Astrocyte (in vitro differentiated cells and primary cell): ENCODE results near the gene DGKI. TPM values are rescaled to one million over a fixed set of nuclear protein-coding genes. Genes with fewer than 3 reads are reported as not detected.

Experiments
- DNase-seq: peaks from one replicate; pipeline ENCODE4 v3.0.0-alpha.2; 2010; ENCODE audit warnings: low read depth
- FAIRE-seq: peaks from 2 replicates; lab custom pipeline; 2011; peaks lifted over from hg19 to GRCh38; lab: Jason Lieb, UNC
- H2AFZ ChIP-seq: 2 replicates; pipeline ENCODE4 v1.6.0; 2012; ENCODE audit warnings: low read depth, low read length, inconsistent platforms
- H3K27ac ChIP-seq: 2 replicates; pipeline ENCODE4 v1.5.1; 2011; ENCODE audit warnings: low read depth, low read length, inconsistent platforms
- H3K27me3 ChIP-seq: 2 replicates; pipeline ENCODE4 v1.6.0; 2011; ENCODE audit warnings: low read length, inconsistent platforms; ENCODE audit not compliant: insufficient read depth
- H3K36me3 ChIP-seq: 2 replicates; pipeline ENCODE4 v1.5.1; 2011; ENCODE audit warnings: low read length, inconsistent platforms; ENCODE audit not compliant: insufficient read depth
- H3K4me1 ChIP-seq: 2 replicates; pipeline ENCODE4 v1.5.1; 2011; ENCODE audit warnings: low read length, inconsistent platforms; ENCODE audit not compliant: insufficient read depth
- H3K4me2 ChIP-seq: 2 replicates; pipeline ENCODE4 v1.6.0; 2012; ENCODE audit warnings: low read length, inconsistent platforms
- H3K4me3 ChIP-seq: 2 replicates; pipeline ENCODE4 v1.5.1; 2011; ENCODE audit warnings: low read depth, mild to moderate bottlenecking, low read length, inconsistent platforms; ENCODE audit not compliant: insufficient read depth
- H3K79me2 ChIP-seq: 2 replicates; pipeline ENCODE4 v1.6.0; 2012; ENCODE audit warnings: mild to moderate bottlenecking, low read length, inconsistent platforms; ENCODE audit not compliant: insufficient read depth
- H3K9ac ChIP-seq: 2 replicates; pipeline ENCODE4 v1.6.0; 2012; ENCODE audit warnings: mild to moderate bottlenecking, low read length, inconsistent platforms
- H3K9me3 ChIP-seq: 2 replicates; pipeline ENCODE4 v1.5.1; 2012; ENCODE audit warnings: low read depth, mild to moderate bottlenecking, low read length, inconsistent platforms; ENCODE audit not compliant: insufficient read depth
- H4K20me1 ChIP-seq: 2 replicates; pipeline ENCODE4 v1.6.0; 2012; ENCODE audit warnings: low read length, inconsistent platforms; ENCODE audit not compliant: insufficient read depth
- H3K27ac Mint-ChIP-seq: one replicate; pipeline ENCODE4 v1.8.0; 2021; ENCODE audit warnings: mild to moderate bottlenecking, mixed read lengths; ENCODE audit not compliant: unreplicated experiment
- H3K27me3 Mint-ChIP-seq: one replicate; pipeline ENCODE4 v1.8.0; 2021; ENCODE audit warnings: low read depth, mixed read lengths; ENCODE audit not compliant: unreplicated experiment
- H3K36me3 Mint-ChIP-seq: one replicate; pipeline ENCODE4 v1.8.0; 2021; ENCODE audit warnings: low read depth, mixed read lengths; ENCODE audit not compliant: unreplicated experiment
- H3K4me1 Mint-ChIP-seq: one replicate; pipeline ENCODE4 v1.8.0; 2021; ENCODE audit warnings: low read depth, mixed read lengths; ENCODE audit not compliant: unreplicated experiment
- H3K4me3 Mint-ChIP-seq: one replicate; pipeline ENCODE4 v1.8.0; 2021; ENCODE audit warnings: mild to moderate bottlenecking, moderate library complexity, mixed read lengths; ENCODE audit not compliant: unreplicated experiment
- H3K9me3 Mint-ChIP-seq: one replicate; pipeline ENCODE4 v1.8.0; 2021; ENCODE audit warnings: mild to moderate bottlenecking, mixed read lengths; ENCODE audit not compliant: unreplicated experiment
- CTCF ChIP-seq: IDR thresholded peaks from 2 replicates; pipeline ENCODE4 v1.5.1; 2011; ENCODE audit warnings: low read depth, mild to moderate bottlenecking, inconsistent platforms, low read length, moderate library complexity; ENCODE audit not compliant: insufficient read depth
- EZH2 ChIP-seq: IDR thresholded peaks from 2 replicates; pipeline ENCODE4 v1.6.1; 2012; ENCODE audit warnings: mild to moderate bottlenecking, low read length, inconsistent platforms; ENCODE audit not compliant: insufficient read depth
- total RNA-seq: library from RNA; stranded (reverse); gene quantifications from 2 replicates; pipeline ENCODE4 v1.2.1, GENCODE V29; 2021

Gene DGKI
- total RNA-seq, 1 donor from 2014 or later, result 6.3 TPM

- H3K4me1 Mint-ChIP-seq, result peaks cover 4% of the 10 kb centered on the region
- Histone ChIP-seq H2AFZ (no peak overlapping the region), H3K9me3 (no peaks in the 10 kb centered on the region), H3K9ac (no peak overlapping the region), H3K36me3 (no peaks in the 10 kb centered on the region), H4K20me1 (no peaks in the 10 kb centered on the region), H3K4me2 (no peak overlapping the region), H3K27ac (no peak overlapping the region), H3K4me1 (peaks cover 3% of the 10 kb centered on the region), H3K27me3 (no peaks in the 10 kb centered on the region), H3K79me2 (no peaks in the 10 kb centered on the region), H3K4me3 (no peak overlapping the region)
- peaks cover 3% of the 10 kb centered on the region for H3K9me3 Mint-ChIP-seq
- no peaks in the 10 kb centered on the region for H3K27me3 Mint-ChIP-seq
- no peak for DNase-seq
- H3K4me3 Mint-ChIP-seq, result no peak overlapping the region
- H3K27ac Mint-ChIP-seq, result no peak overlapping the region
- no peak for FAIRE-seq
- TF ChIP-seq EZH2 (no peak), CTCF (no peak)
- peaks cover 29% of the 10 kb centered on the region for H3K36me3 Mint-ChIP-seq
Observed at GRCh38 chr7:137762334-137762733, 84.4 kb downstream of the DGKI start.

- peak overlapping the region; percentile 23 for H2AFZ ChIP-seq
- no peaks in the 10 kb centered on the region for H4K20me1 ChIP-seq
- DNase-seq, result peak; percentile 51
- H3K79me2 ChIP-seq, result no peaks in the 10 kb centered on the region
- no peaks in the 10 kb centered on the region for H3K27me3 Mint-ChIP-seq
- no peaks in the 10 kb centered on the region for H3K9me3 Mint-ChIP-seq
- no peak overlapping the region for H3K27ac ChIP-seq
- H3K4me3 ChIP-seq, result no peak overlapping the region
- no peak overlapping the region for H3K4me3 Mint-ChIP-seq
- H3K4me2 ChIP-seq, result no peak overlapping the region
- H3K27me3 ChIP-seq, result no peaks in the 10 kb centered on the region
- TF ChIP-seq CTCF (no peak), EZH2 (no peak)
- peak overlapping the region; percentile 48 for H3K27ac Mint-ChIP-seq
- peaks cover 12% of the 10 kb centered on the region for H3K4me1 ChIP-seq
- H3K4me1 Mint-ChIP-seq, result peaks cover 26% of the 10 kb centered on the region
- no peaks in the 10 kb centered on the region for H3K9me3 ChIP-seq
- H3K36me3 Mint-ChIP-seq, result peaks cover 11% of the 10 kb centered on the region
- FAIRE-seq, result no peak
- peak overlapping the region; percentile 13 for H3K9ac ChIP-seq
- H3K36me3 ChIP-seq, result no peaks in the 10 kb centered on the region
Observed at GRCh38 chr7:137760111-137760510, 86.7 kb downstream of the DGKI start.

GRCh38 chr7:137757146-137757925 lies 89.4 kb downstream of the DGKI start:
- Histone ChIP-seq H3K79me2 (no peaks in the 10 kb centered on the region), H3K4me1 (peaks cover 21% of the 10 kb centered on the region), H3K9me3 (no peaks in the 10 kb centered on the region), H4K20me1 (no peaks in the 10 kb centered on the region), H3K36me3 (no peaks in the 10 kb centered on the region), H3K4me2 (no peak overlapping the region), H2AFZ (no peak overlapping the region), H3K27me3 (no peaks in the 10 kb centered on the region), H3K27ac (peak overlapping the region; percentile 45), H3K9ac (no peak overlapping the region), H3K4me3 (no peak overlapping the region)
- no peak overlapping the region for H3K4me3 Mint-ChIP-seq
- peak overlapping the region; percentile 69 for H3K27ac Mint-ChIP-seq
- H3K9me3 Mint-ChIP-seq, result no peaks in the 10 kb centered on the region
- no peaks in the 10 kb centered on the region for H3K27me3 Mint-ChIP-seq
- peaks cover 10% of the 10 kb centered on the region for H3K36me3 Mint-ChIP-seq
- no peak for TF ChIP-seq CTCF
- no peak for TF ChIP-seq EZH2
- peak; percentile 78 for DNase-seq
- H3K4me1 Mint-ChIP-seq, result peaks cover 39% of the 10 kb centered on the region
- FAIRE-seq, result no peak
